Measurements from ENCODE around the gene CCDC40.

The CCDC40 gene

GRCh38 chr17:80047176-80047575, 10.7 kb downstream of the CCDC40 start:
- DNase-seq (ENCODE audit: low read depth in 2 of 2): no peak

GRCh38 chr17:80049986-80050385, 13.5 kb downstream of the CCDC40 start:
- DNase-seq (ENCODE audit: low read depth in 2 of 2): no peak

GRCh38 chr17:80050706-80051105, 14.3 kb downstream of the CCDC40 start:
- no peak for DNase-seq (ENCODE audit: low read depth in 2 of 2)

DNA sequence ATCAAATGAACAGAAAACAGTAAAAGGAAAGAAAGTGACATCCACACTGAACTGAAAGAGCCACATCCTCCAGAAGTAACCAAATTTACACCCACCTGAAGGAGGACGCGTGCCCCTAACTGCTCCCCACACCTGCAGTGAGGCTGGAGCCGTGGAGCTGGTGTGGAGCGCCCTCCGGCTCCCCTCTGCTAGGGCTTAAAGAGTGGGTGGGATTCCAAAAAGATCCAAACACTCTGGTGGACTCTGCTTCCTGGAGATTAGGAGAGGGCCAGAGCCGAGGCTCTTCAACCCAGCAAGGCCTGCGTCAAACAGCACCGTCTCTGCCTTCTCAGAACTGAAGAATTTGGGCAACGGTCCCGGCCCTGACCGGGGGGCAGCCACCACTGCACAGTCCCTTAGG, 15.2 kb downstream of the CCDC40 start:
- DNase-seq (ENCODE audit: low read depth in 2 of 2): no peak

GRCh38 chr17:80053102-80053501, 16.7 kb downstream of the CCDC40 start:
- no peak for DNase-seq (ENCODE audit: low read depth in 2 of 2)

DNA sequence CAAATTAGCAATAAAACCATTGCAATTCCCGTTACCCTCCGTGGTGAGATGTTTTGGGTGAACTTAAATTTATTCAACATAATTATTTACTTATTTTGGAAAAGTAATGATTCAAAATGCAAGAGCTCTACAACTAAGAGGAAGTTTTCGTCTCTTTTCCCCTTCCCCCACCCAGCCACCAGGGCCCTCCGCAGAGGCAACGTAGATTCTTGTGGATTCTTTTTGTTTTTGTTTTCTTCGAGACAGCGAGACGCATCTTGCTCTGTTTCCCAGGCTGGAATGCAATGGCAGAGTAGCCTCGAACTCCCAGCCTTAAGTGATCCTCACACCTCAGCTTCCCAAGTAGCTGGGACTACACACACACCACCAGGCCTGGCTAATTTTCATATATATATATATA, 19.2 kb downstream of the CCDC40 start:
- DNase-seq (ENCODE audit: low read depth in 2 of 2): no peak

DNA sequence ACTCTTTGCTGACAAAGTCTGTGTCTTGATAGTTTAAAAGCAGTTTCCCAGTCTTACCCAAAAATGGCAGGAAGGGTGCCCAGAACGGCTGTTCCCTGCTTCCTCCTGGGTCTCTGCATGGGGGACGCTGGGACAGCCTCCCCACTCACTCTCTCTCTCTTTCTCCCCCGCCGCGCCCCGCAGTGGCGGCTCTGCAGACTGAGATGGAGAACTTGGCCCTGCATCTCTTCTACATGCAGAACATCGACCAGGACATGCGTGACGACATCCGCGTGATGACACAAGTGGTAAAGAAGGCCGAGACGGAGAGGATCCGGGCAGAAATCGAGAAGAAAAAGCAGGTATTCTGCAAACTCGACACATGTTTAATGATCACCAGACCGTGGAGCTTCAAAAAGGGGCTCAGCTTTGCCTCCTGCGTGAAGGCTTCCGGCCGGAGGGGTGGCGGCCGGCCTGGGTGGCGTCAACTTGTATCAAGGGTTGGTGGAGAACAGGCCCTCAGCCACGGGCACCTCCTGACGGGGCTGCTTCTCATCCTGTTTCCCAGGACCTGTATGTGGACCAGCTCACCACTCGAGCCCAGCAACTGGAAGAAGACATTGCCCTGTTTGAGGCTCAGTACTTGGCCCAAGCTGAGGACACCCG, 22.0 kb downstream of the CCDC40 start:
- DNase-seq (ENCODE audit: low read depth in 2 of 2): no peak

GRCh38 chr17:80060644-80061043, 24.2 kb downstream of the CCDC40 start:
- no peak for DNase-seq (ENCODE audit: low read depth in 2 of 2)

- DNase-seq (ENCODE audit: low read depth in 2 of 2): no peak
These were observed 25.0 kb downstream of the CCDC40 start for GRCh38 chr17:80061421-80061820.

GRCh38 chr17:80063830-80064585, 27.6 kb downstream of the CCDC40 start:
- DNase-seq (ENCODE audit: low read depth in 2 of 2): no peak

DNA sequence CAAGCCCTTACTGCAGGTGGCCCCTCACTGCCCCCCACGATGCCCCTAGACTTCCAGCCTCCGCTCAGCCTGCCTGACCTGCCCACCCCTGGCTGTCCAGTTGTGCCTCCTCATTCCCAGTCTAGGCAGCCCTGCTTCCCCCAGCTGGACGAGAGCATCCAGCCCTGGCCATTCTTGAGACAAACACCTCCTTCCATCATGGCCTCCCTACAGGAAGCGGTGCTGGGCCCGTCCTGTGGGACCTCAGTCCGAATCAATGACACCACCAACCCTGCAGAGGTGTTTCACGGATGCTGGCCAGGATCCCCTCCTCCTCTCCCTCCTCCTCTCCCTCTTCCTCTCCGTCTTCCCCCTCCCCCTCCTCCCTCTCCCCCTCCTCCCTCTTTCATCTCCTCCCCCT, 28.3 kb downstream of the CCDC40 start:
- DNase-seq (ENCODE audit: low read depth in 2 of 2): no peak

DNA sequence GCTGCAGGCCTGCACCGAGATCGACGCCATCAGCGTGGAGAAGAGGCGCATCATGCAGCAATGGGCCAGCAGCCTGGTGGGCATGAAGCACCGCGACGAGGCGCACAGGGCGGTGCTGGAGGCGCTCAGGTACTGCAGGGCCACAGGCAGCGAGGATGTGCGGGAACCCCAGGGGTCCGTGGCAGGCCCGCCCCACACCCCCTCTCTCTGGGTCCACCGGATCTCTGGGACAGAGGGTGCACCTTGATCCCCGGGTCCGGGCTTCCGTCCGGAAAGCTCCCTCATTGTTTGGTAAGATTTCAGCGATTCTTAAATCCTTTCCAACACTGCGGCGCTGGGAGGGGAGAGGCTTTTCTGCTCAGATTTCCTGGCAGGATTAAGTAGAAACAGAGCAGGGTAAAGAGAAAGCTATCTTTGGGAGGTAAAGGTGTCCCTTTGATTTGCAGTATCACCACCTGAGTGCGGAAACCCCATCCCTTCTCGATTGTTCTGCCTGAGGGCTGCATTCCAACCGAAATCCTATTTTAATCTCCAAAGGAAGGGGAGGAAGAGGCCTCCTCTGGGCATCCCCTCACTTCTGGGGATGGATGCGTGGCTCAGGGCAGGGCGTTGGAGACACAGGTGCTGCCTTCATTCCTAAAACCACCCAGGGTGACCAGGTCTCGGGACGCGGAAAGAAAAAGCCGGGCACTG, 29.2 kb downstream of the CCDC40 start:
- DNase-seq (ENCODE audit: low read depth in 2 of 2): no peak

DNA sequence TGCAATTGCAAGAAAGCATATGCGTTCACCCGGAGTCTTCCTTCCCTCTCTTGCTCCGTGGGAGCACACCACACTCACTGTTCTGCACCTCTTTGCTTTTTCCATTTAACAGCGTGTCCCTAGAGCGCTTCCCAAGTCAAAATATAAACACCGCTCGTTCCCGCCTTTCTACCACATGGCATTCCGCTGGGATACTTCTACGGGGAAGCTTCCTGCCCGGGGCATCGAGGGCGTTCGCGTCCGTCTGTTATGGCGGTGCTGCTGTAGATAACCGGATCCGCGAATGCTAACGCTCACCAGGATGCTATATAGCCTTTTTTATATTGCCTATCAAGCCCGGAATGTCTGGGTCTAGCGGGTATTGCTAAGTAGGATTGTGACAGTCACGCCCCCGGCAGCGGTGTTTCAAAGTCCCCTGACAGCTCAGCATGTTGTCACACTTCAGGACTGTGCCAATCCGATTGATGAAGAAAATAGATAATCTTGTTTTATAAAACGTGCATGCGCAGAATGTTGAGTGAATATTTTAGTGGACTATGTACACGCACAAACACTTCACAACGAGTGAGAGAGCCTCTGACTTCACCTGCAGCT, 31.0 kb downstream of the CCDC40 start:
- DNase-seq (ENCODE audit: low read depth in 2 of 2): no peak

GRCh38 chr17:80068301-80069222, 32.1 kb downstream of the CCDC40 start:
- DNase-seq (ENCODE audit: low read depth in 2 of 2): no peak

GRCh38 chr17:80070375-80071115, 34.1 kb downstream of the CCDC40 start:
- DNase-seq (ENCODE audit: low read depth in 2 of 2): no peak

- no peak for DNase-seq (ENCODE audit: low read depth in 2 of 2)
These were observed 34.8 kb downstream of the CCDC40 start for GRCh38 chr17:80071116-80071841.

DNA sequence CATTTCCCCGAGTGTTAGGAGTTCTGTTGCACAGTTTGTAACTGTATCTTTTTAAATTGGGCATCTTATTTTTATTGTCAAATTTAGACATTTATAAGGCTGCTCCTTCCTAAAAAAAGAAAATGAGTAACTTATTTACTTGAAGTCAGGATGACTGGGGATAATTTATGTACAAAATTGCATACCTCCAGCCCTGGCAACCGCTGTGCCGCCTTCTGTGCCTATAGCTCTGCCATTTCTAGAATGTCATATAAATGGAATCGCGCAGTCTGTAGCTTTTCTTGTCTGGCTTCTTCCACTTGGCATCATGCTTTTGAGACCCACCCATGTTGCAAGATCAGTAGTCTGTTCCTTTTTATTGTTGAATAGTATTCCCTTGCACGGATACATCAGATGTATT, 36.0 kb downstream of the CCDC40 start:
- no peak for DNase-seq (ENCODE audit: low read depth in 2 of 2)

DNA sequence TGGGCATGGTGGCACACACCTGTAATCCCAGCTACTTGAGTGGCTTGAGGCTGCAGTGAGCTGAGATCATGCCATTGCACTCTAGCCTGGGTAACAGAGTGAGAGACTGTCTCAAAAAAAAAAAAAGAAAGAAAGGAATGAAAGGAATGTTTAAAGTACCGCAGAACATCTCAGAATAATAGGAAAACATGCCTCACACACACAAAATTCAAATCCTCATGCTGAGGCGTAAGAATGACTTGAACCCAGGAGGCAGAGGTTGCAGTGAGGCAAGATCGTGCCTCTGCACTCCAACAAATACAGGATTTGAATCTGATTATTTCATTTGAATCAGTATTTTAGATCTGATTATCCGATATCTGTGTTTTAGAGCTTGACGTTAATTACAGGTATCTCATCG, 43.6 kb downstream of the CCDC40 start:
- DNase-seq (ENCODE audit: low read depth in 2 of 2): no peak

DNA sequence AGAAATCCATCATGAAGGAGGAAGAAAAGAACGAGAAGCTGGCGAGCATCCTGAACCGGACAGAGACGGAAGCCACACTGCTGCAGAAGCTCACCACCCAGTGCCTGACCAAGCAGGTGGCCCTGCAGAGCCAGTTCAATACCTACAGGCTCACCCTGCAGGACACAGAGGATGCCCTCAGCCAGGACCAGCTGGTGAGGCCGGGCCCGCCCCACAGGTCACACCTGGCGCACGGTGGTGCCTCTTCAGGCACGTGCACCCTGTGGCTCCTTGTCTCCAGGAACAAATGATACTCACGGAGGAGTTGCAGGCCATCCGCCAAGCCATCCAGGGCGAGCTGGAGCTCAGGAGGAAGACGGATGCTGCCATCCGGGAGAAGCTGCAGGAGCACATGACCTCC, 45.2 kb downstream of the CCDC40 start:
- DNase-seq (ENCODE audit: low read depth in 2 of 2): no peak

Measured in stimulated activated CD4-positive, alpha-beta T cell treated with anti-CD3 and anti-CD28 coated beads, Interleukin-15, amount 100 ng/mL, for 48 hours (primary cell).